Cardiac fibroblast (primary cell): ENCODE measurements around the gene ZNRF2.
A peak's percentile ranks its signal among the peaks of the same experiment; 100 is the strongest.

Source experiments
- DNase-seq, 2 donors: peaks; one replicate each; pipeline versions ENCODE4 v3.0.0 to v3.0.0-alpha.2; 2010; ENCODE audit warnings: low read depth in 2 of 2
- H3K4me3 ChIP-seq, 2 donors: replicated peaks in 1 of 2; 1 replicate in 1 of 2; 2 replicates in 1 of 2; pipeline ENCODE4 v1.5.1; 2011; ENCODE audit warnings: low read depth in 2 of 2, low read length in 2 of 2, mild to moderate bottlenecking in 2 of 2, moderate library complexity in 1 of 2
- TF ChIP-seq, protein P1 (sequence below): IDR thresholded peaks from one replicate; pipeline ENCODE4 v1.5.1; 2011; ENCODE audit warnings: low read depth, mild to moderate bottlenecking, low read length, inconsistent platforms

The ZNRF2 gene

DNA sequence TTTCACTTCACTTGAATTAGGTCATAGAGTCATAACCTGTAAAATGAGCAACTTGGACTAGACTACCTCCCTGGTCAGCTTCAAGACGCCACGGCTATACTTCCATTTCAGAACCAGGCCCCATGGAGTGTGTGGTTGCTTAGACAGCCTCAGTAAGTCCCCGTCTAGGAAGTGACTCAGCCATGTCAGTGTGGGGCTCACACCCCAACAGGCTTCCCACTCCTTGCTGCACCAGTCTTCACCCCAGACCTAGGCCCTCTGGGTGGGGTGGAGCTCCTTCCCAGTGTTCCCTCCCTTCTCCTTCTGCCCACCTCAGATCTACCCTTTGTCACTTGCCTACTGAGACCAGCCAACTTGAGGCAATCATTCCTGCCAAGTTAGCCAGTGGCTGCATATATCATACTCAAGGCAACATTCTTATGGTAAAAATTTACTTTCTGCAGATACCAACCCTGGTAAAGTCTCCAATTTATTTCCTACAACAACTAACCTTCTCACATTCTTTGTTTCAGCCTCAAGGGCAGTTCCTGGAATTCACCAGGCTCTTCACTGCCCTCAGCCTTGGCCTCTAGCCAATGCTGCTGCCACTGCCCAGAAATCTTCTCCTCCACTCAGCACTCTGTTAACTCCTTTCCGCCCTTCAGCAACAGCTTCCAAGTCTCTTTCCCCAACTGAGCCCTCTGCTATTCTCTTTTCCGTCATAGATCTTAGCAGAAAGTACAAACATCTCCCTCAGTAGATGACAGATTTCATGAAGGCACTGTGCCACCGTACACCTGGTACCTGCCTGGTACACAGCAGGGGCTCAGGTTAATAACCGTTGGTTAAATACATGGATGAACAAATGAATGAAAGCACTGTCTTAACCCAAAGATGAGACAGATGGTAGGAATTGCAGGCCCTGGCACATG is 31.3 kb upstream of the ZNRF2 start:
- no peak overlapping the region for H3K4me3 ChIP-seq
- peak; percentile 4 to 84 for DNase-seq
- TF ChIP-seq, protein P1, sequence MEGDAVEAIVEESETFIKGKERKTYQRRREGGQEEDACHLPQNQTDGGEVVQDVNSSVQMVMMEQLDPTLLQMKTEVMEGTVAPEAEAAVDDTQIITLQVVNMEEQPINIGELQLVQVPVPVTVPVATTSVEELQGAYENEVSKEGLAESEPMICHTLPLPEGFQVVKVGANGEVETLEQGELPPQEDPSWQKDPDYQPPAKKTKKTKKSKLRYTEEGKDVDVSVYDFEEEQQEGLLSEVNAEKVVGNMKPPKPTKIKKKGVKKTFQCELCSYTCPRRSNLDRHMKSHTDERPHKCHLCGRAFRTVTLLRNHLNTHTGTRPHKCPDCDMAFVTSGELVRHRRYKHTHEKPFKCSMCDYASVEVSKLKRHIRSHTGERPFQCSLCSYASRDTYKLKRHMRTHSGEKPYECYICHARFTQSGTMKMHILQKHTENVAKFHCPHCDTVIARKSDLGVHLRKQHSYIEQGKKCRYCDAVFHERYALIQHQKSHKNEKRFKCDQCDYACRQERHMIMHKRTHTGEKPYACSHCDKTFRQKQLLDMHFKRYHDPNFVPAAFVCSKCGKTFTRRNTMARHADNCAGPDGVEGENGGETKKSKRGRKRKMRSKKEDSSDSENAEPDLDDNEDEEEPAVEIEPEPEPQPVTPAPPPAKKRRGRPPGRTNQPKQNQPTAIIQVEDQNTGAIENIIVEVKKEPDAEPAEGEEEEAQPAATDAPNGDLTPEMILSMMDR, result no peak

GRCh38 chr7:30253796-30254165 is 30.6 kb upstream of the ZNRF2 start:
- TF ChIP-seq, protein P1, result no peak
- no peak overlapping the region for H3K4me3 ChIP-seq
- DNase-seq, result no peak

DNA sequence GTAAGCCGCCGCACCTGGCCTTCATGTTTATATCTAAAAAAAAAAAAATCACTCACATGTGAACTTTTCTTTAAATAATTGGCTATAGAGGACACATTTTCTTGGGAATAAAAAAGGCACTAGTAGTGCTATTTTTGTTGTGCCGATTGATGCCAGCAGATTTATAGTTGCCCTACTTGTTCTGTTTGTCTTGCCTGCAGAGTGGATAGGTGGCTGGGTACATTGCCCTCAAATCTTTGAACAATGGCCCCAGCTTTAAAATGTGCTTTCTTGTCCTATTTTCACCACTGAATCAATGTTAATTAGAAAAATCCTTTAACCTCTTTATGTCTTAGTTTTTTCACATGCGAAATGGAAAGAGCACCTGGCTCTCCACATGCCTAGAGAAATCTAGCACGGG is 30.1 kb upstream of the ZNRF2 start:
- TF ChIP-seq, protein P1, result no peak
- H3K4me3 ChIP-seq, result no peak overlapping the region

DNA sequence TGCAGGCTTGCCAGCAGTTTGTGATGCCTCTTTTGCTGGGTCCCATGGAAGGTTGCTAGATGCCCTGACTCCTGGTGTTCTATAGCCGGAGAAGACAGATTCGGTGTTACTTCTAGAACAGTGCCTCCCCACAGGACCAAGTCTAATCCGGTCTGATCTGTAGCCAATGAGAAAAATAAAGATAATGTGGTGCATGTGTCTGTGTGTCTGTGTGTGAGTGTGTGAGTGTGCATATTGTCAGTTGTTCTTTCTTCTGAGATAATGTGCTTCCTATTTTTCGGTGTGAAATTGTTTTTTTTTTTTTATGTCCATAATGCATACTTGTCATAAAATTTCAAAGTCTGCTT is 29.7 kb upstream of the ZNRF2 start:
- TF ChIP-seq, protein P1, result no peak
- no peak overlapping the region for H3K4me3 ChIP-seq
- no peak for DNase-seq

More for the DNA sequence above, 30.1 kb upstream of the ZNRF2 start:
- DNase-seq, result no peak

DNA sequence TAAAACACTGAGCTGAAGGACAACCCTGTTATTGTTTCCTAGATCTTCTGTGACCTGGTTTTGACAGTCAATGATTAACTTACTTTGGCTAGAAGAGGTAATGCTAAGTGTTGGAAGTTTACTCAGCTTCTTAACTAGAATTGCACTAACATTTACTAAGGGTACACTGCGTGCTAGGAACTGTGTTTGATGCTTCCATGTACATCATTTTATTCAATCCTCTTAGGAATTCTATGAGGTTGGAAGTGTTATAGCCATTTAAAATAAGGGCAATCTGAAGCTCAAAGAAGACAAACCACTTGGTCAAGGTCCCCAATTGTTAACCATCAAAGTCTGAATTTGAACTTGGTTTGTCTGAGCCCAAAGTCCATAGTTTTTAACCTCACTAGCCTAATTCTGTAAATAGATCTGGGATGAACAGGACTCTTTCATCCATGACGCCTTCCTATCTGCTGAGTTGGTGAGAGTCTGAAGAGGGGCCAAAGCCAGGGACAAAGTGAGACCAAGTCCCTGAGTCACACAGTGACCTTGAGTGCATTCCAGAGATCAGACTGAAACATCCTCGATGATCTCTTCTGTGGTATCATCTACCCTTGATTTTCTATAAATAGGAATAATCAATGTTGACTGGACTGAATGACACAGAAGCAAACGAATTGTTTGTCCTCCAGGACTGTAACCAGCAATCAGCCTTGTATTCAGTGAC is 29.2 kb upstream of the ZNRF2 start:
- TF ChIP-seq, protein P1, result no peak
- no peak overlapping the region for H3K4me3 ChIP-seq
- no peak for DNase-seq

DNA sequence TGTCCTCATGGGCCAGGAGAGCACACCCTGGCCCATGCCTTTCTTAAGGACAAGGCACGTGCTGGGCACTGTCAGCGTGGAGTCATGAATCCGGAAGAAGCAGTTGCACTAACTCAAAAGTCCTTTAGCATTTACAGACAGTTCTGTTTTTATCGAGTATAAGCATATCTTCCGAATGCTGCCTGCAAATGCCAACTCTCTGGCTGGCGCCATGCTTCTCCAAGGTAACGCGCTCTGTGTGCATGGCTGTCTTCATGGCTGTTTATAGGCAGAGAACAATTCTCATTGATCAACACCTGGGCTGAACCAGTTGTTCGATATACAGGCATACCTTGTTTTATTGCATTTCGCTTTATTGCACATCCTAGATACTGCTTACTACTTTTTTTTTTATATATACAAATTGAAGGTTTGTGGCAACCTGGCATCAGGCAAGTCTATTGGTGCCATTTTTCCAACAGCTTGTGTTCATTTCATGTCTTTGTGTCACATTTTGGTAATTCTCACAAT is 28.0 kb upstream of the ZNRF2 start:
- DNase-seq, result no peak
- TF ChIP-seq, protein P1, result no peak
- H3K4me3 ChIP-seq, result no peak overlapping the region
